Vagina (tissue), 2 donors: ENCODE results near the gene FHIT. TPM values are rescaled to one million over a fixed set of nuclear protein-coding genes. Genes with fewer than 3 reads are reported as not detected.

ENCODE experiments used
- DNase-seq, 2 donors: peaks; one replicate each; pipeline ENCODE4 v3.0.0-alpha.2; 2017; ENCODE audit errors: extremely low spot score in 2 of 2
- H3K27ac ChIP-seq: fragments of 200-600 bp; sonication (generic); one replicate; pipeline ENCODE4 v1.5.1; 2019
- H3K27me3 ChIP-seq: fragments of 200-600 bp; sonication (generic); one replicate; pipeline ENCODE4 v1.5.1; 2019
- H3K36me3 ChIP-seq, 2 donors: fragments of 200-600 bp; sonication (generic); one replicate each; pipeline ENCODE4 v1.5.1; 2017 to 2019
- H3K4me1 ChIP-seq: fragments of 200-600 bp; sonication (generic); one replicate; pipeline ENCODE4 v1.5.1; 2019
- H3K4me3 ChIP-seq, 2 donors: fragments of 200-600 bp; sonication (generic); 1 replicate in 1 of 2; 2 replicates in 1 of 2; pipeline ENCODE4 v1.5.1; 2016 to 2019
- H3K9me3 ChIP-seq: fragments of 200-600 bp; sonication (generic); one replicate; pipeline ENCODE4 v1.5.1; 2019
- CTCF ChIP-seq, 3 experiments: fragments of 450-650 bp in 2 of 3; fragments of 200-600 bp in 1 of 3; sonication (generic) in 1 of 3; IDR thresholded peaks; one replicate each; pipeline ENCODE4 v1.5.1; 2017 to 2019; ENCODE audit warnings: antibody characterized with exemption in 3 of 3, mild to moderate bottlenecking in 2 of 3, moderate library complexity in 2 of 3
- POLR2A ChIP-seq, 2 donors: fragments of 450-650 bp; IDR thresholded peaks; one replicate each; pipeline ENCODE4 v1.6.1; 2017; ENCODE audit warnings: antibody characterized with exemption in 2 of 2, mild to moderate bottlenecking in 2 of 2, moderate library complexity in 2 of 2
- POLR2AphosphoS5 ChIP-seq, 2 donors: sonication (generic); formaldehyde crosslinking; IDR thresholded peaks; one replicate each; pipeline ENCODE4 v1.9.0; 2017; ENCODE audit warnings: antibody characterized with exemption in 2 of 2, mild to moderate bottlenecking in 2 of 2, low read depth in 1 of 2; ENCODE audit not compliant: insufficient read depth in 1 of 2
- intact Hi-C: fragments of 100-400 bp; cut with DNase I; formaldehyde crosslinking; loops from one replicate; pipeline ENCODE4 v1.15.1; 2023
- total RNA-seq: library from RNA; depleted of rRNA; stranded (reverse); fragments of >200 nt; gene quantifications from one replicate; pipeline ENCODE4 v1.2.3, GENCODE V29; 2016

Gene FHIT
- total RNA-seq, 1 donor from 2014 or later = 7.9 TPM

GRCh38 chr3:60226912-60227311 is 1024.3 kb downstream of the FHIT start:
- TF ChIP-seq CTCF (IDR thresholded peaks at IDR 0.05) (no peak), POLR2A (IDR thresholded peaks at IDR 0.05) (no peak), POLR2AphosphoS5 (IDR thresholded peaks at IDR 0.05; ENCODE audit: insufficient read depth in 1 of 2, low read depth in 1 of 2) (no peak)
- intact Hi-C loops = no loop called here
- Histone ChIP-seq H3K27me3 (no peaks in the 10 kb centered on the region), H3K4me3 (no peak overlapping the region), H3K27ac (no peak overlapping the region), H3K9me3 (no peaks in the 10 kb centered on the region), H3K36me3 (no peaks in the 10 kb centered on the region), H3K4me1 (no peaks in the 10 kb centered on the region)
- DNase-seq = no peak

GRCh38 chr3:60225848-60226247 is 1025.4 kb downstream of the FHIT start:
- no peak overlapping the region for H3K4me3 ChIP-seq
- no peaks in the 10 kb centered on the region for H3K4me1 ChIP-seq
- TF ChIP-seq POLR2AphosphoS5 (IDR thresholded peaks at IDR 0.05; ENCODE audit: insufficient read depth in 1 of 2, low read depth in 1 of 2) (no peak), CTCF (IDR thresholded peaks at IDR 0.05) (no peak), POLR2A (IDR thresholded peaks at IDR 0.05) (no peak)
- no peaks in the 10 kb centered on the region for H3K9me3 ChIP-seq
- H3K36me3 ChIP-seq = no peaks in the 10 kb centered on the region
- DNase-seq = no peak
- H3K27ac ChIP-seq = no peak overlapping the region
- intact Hi-C loops = no loop called here
- no peaks in the 10 kb centered on the region for H3K27me3 ChIP-seq

- H3K9me3 ChIP-seq = no peaks in the 10 kb centered on the region
- H3K36me3 ChIP-seq = no peaks in the 10 kb centered on the region
- TF ChIP-seq CTCF (IDR thresholded peaks at IDR 0.05) (no peak), POLR2AphosphoS5 (IDR thresholded peaks at IDR 0.05; ENCODE audit: insufficient read depth in 1 of 2, low read depth in 1 of 2) (no peak), POLR2A (IDR thresholded peaks at IDR 0.05) (no peak)
- H3K4me1 ChIP-seq = no peaks in the 10 kb centered on the region
- no peak overlapping the region for H3K4me3 ChIP-seq
- no peak overlapping the region for H3K27ac ChIP-seq
- DNase-seq = no peak
- H3K27me3 ChIP-seq = no peaks in the 10 kb centered on the region
- intact Hi-C loops = no loop called here
Measured at GRCh38 chr3:60220768-60221167, 1030.5 kb downstream of the FHIT start.

- H3K36me3 ChIP-seq = no peaks in the 10 kb centered on the region
- H3K9me3 ChIP-seq = no peaks in the 10 kb centered on the region
- H3K4me3 ChIP-seq = no peak overlapping the region
- intact Hi-C loops = no loop called here
- no peaks in the 10 kb centered on the region for H3K27me3 ChIP-seq
- H3K4me1 ChIP-seq = no peaks in the 10 kb centered on the region
- TF ChIP-seq POLR2A (IDR thresholded peaks at IDR 0.05) (no peak), CTCF (IDR thresholded peaks at IDR 0.05) (no peak), POLR2AphosphoS5 (IDR thresholded peaks at IDR 0.05; ENCODE audit: insufficient read depth in 1 of 2, low read depth in 1 of 2) (no peak)
- DNase-seq = no peak
- no peak overlapping the region for H3K27ac ChIP-seq
Measured at GRCh38 chr3:60219501-60219900, 1031.8 kb downstream of the FHIT start.

GRCh38 chr3:60217156-60217911 is 1033.9 kb downstream of the FHIT start:
- H3K4me3 ChIP-seq = no peak overlapping the region
- no peaks in the 10 kb centered on the region for H3K9me3 ChIP-seq
- no peak for TF ChIP-seq POLR2AphosphoS5 (IDR thresholded peaks at IDR 0.05; ENCODE audit: insufficient read depth in 1 of 2, low read depth in 1 of 2)
- TF ChIP-seq POLR2A (IDR thresholded peaks at IDR 0.05) = no peak
- no peak for TF ChIP-seq CTCF (IDR thresholded peaks at IDR 0.05)
- DNase-seq = no peak
- intact Hi-C loops = no loop called here
- H3K27me3 ChIP-seq = no peaks in the 10 kb centered on the region
- H3K4me1 ChIP-seq = no peaks in the 10 kb centered on the region
- H3K27ac ChIP-seq = no peak overlapping the region
- H3K36me3 ChIP-seq = no peaks in the 10 kb centered on the region
